ENCODE data around the gene ZMIZ1.
A peak's percentile ranks its signal among the peaks of the same experiment; 100 is the strongest.

GRCh38 chr10:79084012-79084971 is 15.5 kb downstream of the ZMIZ1 start:
- TF ChIP-seq POLR2AphosphoS5 (IDR thresholded peaks at IDR 0.05; ENCODE audit: low read depth, low read length) (no peak), TAF1 (IDR thresholded peaks at IDR 0.05; ENCODE audit: borderline replicate concordance, insufficient read depth, low read length) (no peak), SIN3A (IDR thresholded peaks at IDR 0.05; ENCODE audit: borderline replicate concordance, insufficient read depth, low read length) (peak; percentile 49; the same call in 1 of the 2 replicates), FOXP2 (optimal IDR thresholded peaks at IDR 0.05; ENCODE audit: borderline replicate concordance, extremely low read depth, extremely low read length, insufficient read depth) (peak; percentile 29)
- TF ChIP-seq, protein P1, sequence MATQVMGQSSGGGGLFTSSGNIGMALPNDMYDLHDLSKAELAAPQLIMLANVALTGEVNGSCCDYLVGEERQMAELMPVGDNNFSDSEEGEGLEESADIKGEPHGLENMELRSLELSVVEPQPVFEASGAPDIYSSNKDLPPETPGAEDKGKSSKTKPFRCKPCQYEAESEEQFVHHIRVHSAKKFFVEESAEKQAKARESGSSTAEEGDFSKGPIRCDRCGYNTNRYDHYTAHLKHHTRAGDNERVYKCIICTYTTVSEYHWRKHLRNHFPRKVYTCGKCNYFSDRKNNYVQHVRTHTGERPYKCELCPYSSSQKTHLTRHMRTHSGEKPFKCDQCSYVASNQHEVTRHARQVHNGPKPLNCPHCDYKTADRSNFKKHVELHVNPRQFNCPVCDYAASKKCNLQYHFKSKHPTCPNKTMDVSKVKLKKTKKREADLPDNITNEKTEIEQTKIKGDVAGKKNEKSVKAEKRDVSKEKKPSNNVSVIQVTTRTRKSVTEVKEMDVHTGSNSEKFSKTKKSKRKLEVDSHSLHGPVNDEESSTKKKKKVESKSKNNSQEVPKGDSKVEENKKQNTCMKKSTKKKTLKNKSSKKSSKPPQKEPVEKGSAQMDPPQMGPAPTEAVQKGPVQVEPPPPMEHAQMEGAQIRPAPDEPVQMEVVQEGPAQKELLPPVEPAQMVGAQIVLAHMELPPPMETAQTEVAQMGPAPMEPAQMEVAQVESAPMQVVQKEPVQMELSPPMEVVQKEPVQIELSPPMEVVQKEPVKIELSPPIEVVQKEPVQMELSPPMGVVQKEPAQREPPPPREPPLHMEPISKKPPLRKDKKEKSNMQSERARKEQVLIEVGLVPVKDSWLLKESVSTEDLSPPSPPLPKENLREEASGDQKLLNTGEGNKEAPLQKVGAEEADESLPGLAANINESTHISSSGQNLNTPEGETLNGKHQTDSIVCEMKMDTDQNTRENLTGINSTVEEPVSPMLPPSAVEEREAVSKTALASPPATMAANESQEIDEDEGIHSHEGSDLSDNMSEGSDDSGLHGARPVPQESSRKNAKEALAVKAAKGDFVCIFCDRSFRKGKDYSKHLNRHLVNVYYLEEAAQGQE (IDR thresholded peaks at IDR 0.05; ENCODE audit: insufficient read depth in 1 of 2, low read depth in 2 of 2, low read length in 2 of 2) = no peak
